ENCODE measurements around the gene INO80E.
"Not testable (repeated sequence)": the region's sequence is repeated elsewhere in the genome, so short reads cannot be mapped to it uniquely, and the experiment has no call there.

INO80E gene

GRCh38 chr16:29995911-29996765 is at the start of gene INO80E:
Gene INO80E, plus strand, starts transcription at chr16:29996241. Its CDS starts 70 bp downstream, at chr16:29996311.
- DNase-seq, result peak; percentile 96

DNA sequence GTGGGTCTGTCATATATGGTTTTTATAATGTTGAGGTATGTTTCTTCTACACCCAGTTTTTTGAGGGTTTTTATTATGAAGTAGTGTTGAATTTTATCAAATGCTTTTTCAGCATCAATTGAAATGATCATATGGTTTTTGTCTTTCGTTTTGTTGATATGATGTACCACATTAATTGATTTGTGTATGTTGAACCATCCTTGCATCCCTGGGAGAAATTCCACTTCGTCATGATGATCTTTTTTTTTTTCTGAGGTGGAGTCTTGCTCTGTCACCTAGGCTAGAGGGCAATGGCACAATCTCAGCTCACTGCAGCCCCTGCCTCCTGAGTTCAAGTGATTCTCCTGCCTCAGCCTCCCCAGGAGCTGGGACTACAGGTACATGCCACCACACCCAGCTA is 48.1 kb upstream of the INO80E start:
- no peak for DNase-seq

- no peak for DNase-seq
Measured at GRCh38 chr16:29950806-29951461, 45.1 kb upstream of the INO80E start.

DNA sequence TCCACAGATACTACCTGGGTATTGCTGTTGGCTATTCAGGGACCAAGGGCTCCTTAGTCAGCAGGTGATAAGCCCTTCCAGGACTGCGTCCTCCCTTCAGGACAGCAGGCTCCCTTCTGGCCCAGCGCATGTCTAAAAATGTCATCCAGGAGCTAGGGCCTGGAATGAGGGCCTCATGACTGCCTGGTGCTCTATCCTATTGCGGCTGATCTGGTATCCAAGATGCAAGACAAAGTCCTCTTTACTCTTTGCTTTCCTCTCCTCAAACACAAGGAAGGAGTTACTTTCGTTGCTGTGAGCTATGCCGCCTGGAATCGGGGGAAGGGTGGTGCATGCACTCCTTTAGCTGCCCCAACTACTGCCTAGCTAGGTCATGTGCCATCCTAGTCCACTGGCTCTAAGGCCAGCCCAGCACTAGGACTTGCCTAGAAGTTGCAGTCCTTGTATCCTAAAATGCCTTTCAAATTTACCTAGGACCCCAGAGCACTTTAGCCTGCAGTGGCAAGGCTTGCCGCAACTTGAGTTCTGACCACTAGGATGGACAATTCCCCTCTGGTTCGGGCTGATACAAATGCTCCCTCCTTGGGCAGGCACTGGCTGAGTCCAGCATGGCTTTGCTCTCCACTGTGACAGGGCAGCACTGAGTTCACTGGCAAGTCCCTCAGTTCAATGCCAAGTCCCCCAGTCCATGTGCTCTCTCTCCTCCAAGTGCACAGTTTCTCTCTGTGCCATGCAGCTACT is 44.2 kb upstream of the INO80E start:
- DNase-seq, result no peak

DNA sequence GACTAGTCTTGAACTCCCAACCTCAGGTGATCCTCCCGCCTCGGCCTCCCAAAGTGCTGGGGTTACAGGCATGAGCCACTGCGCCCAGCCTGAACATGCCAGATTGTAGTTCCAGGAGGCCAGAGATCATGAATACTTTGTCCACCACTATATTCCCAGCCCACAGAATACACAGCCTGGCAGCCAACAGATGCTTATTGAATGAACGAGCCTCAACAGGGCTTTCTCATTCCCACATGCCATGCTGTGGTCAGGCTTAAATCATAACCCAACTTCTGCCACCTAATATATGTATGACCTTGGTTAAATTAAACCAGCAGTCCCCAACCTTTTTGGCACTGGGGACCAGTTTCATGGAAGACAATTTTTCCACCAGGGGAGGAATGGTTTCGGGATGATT is 37.3 kb upstream of the INO80E start:
- DNase-seq, result no peak

DNA sequence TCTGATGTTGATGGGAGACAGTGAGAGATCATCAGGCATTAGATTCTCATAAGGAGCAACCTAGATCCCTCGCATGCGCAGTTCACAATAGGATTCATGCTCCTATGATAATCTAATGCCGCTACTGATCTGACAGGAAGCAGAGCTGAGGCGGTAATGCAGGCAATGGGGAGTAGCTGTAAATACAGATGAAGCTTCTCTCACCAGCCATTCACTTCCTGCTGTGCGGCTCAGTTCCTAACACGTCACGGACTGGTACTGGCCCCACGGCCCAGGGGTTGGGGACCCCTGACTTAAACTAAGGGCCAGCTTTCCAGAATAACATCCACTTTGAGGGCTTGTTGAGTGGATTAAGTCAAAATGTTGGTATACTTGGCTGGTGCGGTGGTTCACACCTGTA is 36.7 kb upstream of the INO80E start:
- no peak for DNase-seq

GRCh38 chr16:29959821-29960220 is 36.2 kb upstream of the INO80E start:
- not testable (repeated sequence) for DNase-seq

- no peak for DNase-seq
Measured at GRCh38 chr16:29961127-29961478, 34.9 kb upstream of the INO80E start.

DNA sequence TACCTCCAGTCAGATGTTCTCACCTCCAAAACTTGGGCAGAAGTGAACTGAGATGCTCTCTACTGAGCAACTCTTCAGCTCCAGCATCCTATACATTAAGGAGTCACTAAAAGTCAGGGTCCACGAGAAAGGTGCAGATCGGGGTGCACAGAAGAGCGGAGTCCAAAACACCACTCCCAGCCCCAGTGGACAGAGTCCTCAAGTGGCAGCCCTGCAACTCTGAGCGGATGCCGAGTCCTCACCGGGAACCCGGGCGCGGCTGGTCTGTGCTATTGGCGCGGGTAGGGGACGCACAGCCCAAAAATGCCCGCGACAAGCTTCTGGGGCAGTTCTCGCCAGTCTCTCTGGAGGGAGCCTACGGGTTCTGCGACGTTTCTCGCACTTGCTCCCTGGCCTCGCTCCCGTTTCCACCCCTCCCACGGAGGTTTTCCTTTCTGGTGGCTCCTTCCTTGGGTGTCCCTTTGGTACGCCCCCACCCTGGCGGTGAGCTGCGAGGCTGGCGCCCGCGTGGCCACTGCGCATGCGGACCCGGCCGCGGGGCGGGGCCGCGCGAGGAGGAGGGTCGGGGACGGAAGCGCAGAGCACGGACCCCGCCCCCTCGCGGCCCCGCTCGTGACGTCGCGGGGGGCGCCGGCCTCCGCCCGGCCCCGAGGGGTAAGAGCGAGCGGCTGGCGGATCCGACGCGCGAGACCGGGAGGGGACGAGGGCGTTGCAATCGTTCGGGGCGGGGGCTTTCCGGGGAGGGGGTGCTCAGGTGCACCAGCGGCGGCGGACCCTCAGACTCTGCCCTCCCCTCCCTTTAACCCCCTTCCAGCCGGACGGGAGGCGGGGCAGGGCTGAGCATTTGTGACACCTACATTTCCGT is 34.3 kb upstream of the INO80E start, which contains the start of gene TMEM219:
TMEM219 (plus strand) TSS at position 601 of the 865 bp plus-strand sequence. CDS start 1,065 bp downstream, outside the sequence.
- DNase-seq, result peak; percentile 90

DNA sequence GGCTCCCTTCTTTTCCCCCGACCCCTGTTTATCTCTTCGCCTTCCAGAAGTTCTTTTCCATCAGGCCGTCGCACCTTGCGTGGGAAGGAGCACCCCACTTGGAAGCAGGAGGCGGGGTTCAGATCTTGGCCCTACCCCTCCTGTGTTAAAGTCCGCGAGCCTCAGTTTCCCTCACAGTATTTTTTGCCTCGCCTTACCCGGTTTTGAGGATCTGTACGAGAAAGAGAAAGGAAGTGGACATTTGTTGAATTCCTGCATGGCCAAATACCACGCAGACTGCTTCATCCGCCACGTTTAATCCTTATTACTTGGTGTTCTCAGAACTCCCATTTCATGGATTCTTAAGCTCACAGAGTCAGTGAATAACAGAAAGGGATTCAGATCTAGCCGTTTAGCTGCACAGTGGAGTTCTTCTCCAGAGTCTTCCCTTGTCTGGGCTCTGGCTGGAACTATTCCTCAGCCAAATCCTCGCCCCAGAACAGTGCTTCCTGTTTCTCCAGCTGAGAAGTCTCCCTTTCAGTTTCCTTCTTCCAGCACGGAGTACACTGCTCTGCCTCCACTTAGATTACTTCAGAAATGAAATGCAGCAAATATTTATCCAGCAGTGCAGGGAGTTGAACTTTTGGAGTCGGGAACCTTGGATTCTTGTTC is 33.6 kb upstream of the INO80E start:
- DNase-seq, result peak; percentile 9

DNA sequence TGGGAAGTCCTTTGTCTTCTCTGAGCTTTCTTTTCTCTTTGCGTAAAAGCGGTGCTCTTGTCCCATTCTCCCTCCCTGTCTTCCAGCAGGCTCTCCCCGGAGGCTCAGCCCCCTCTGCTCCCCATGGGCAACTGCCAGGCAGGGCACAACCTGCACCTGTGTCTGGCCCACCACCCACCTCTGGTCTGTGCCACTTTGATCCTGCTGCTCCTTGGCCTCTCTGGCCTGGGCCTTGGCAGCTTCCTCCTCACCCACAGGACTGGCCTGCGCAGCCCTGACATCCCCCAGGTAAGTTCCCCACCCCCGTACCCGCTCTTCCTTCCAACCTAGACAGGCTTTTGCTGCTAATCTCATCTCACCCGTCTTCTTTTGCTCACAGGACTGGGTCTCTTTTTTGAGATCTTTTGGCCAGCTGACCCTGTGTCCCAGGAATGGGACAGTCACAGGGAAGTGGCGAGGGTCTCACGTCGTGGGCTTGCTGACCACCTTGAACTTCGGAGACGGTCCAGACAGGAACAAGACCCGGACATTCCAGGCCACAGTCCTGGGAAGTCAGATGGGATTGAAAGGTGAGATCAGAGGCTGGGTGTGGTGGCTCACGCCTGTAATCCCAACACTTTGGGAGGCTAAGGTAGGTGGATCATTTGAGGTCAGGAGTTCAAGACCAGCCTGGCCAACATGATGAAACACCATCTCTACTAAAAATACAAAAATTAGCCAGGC is 32.9 kb upstream of the INO80E start:
- DNase-seq, result no peak

GRCh38 chr16:29968205-29968604 is 27.8 kb upstream of the INO80E start:
- no peak for DNase-seq

GRCh38 chr16:29971304-29971703 is 24.7 kb upstream of the INO80E start:
- no peak for DNase-seq

GRCh38 chr16:29972500-29972899 is 23.5 kb upstream of the INO80E start:
- no peak for DNase-seq

GRCh38 chr16:29972992-29973383 is 23.1 kb upstream of the INO80E start:
- no peak for DNase-seq

DNA sequence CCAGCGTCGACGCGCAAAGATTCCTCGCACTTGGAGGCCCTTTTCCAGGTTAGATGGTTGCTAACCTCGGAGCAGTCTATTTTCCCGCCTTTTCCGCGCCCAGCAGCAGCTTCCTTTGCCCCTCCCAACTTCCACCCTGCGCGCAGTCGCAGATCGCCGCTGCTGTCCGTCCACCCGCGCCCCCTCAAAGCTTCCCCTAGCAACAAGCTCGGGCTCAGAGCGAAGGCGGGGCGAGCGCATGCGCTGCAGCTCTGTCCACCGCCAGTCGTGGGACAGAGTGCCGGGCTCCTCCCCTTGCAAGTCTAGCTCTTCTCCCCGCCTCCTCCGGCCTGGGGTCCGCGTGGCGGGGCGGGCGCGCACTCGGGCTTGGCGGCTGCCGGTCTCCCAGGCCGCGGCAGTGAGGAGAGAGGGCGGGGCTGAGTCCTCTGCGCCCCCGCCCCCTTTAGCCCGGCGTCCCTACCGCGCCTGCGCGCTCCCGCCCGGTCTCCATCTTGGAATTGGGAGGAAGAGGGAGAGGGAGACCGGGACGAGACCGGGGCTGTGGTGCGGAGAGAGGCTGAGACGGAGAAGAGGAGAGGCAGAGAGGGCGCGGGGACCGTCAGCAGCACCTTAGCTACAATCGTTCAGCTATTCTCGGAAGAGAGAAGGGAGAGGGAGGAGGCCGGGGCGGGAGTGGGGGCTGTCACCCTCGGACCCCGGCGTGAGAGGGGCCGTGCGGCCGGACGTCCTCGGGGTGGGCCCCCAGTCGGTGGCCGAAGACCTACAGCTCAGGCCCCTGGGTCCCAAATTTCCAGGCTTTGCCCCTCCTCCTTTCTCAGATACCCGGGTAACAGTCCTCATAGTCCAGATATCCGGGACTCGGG is 22.4 kb upstream of the INO80E start, which contains the start of gene TAOK2:
TAOK2 (plus strand) TSS at position 485 of the 863 bp plus-strand sequence. CDS start 3,905 bp downstream, outside the sequence.
- DNase-seq, result peak; percentile 99

DNA sequence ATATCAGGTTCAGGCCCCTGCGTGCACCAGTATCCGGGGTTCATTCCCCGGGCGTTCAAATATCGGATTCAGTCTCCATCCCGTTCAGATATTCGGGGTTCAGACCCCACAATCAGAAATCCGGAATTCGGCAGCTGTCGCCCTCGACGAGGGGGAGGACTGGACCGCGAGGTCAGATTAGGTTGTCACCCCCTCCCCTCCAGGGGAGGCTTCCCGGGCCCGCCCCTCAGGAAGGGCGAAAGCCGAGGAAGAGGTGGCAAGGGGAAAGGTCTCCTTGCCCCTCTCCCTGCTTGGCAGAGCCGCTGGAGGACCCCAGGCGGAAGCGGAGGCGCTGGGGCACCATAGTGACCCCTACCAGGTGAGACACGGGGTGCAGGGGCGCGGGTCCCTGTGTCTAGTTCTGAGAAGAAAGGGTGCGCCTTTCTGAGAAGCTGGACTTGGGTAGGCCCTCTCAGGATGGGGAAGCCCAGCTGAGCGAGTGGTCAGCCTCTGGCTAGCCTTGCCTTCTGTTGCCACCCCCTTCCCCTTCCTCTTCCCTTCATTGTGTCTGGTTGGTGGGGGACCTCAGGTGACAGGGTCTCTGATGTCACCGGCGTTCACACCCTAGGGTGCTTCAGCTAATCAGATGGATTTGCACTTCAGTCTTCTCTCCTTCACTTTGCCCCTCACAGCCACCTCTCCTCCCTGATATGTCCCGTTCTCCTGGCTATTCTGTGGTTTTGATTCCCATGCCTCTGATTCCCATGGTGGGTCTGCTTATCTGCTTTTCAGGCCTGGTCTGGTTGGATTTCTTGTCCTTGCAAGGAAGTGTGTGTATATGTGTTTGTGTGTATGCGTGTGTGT is 21.5 kb upstream of the INO80E start:
- DNase-seq, result no peak

DNA sequence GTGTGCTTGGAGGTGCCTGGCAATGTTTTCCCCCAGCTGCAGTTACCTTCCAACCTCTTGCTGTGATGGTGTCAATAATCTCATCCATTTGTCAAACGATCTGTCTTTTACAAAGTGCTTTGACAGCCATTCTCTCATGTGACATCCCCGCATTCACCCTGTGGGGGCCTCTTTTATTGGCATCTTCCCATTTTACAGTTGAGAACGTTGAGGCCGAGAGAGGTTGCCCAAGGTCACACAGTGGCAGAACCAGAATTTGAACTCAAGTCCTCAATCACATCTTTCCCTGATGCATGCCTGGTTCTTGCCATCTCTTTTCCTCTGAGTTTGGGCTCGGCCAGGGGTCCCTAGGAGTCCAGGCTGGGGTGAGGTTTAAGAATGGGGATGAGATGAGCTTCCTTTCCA is 20.9 kb upstream of the INO80E start:
- no peak for DNase-seq
